Skeletal muscle tissue (tissue), 4 donors: Measurements from ENCODE around the gene GAD1. TPM values are rescaled to one million over a fixed set of nuclear protein-coding genes. Genes with fewer than 3 reads are reported as not detected.

ENCODE experiments used
- H3K27ac ChIP-seq: one replicate; pipeline ENCODE4 v1.7.0; 2013; ENCODE audit warnings: mild to moderate bottlenecking, low read depth, low read length, inconsistent platforms
- H3K27me3 ChIP-seq, 3 donors: one replicate each; pipeline ENCODE4 v1.7.0; 2013; ENCODE audit warnings: low read length in 3 of 3; ENCODE audit not compliant: control insufficient read depth in 3 of 3, insufficient read depth in 3 of 3
- H3K36me3 ChIP-seq, 3 donors: one replicate each; pipeline ENCODE4 v1.7.0; 2013; ENCODE audit warnings: low read length in 3 of 3; ENCODE audit not compliant: control insufficient read depth in 3 of 3, insufficient read depth in 3 of 3
- H3K4me1 ChIP-seq, 3 donors: one replicate each; pipeline ENCODE4 v1.7.0; 2013; ENCODE audit warnings: low read length in 3 of 3, mild to moderate bottlenecking in 3 of 3; ENCODE audit not compliant: control insufficient read depth in 3 of 3, insufficient read depth in 3 of 3
- H3K4me3 ChIP-seq, 3 donors: one replicate each; pipeline ENCODE4 v1.7.0; 2013; ENCODE audit warnings: low read length in 3 of 3
- H3K9ac ChIP-seq, 3 donors: one replicate each; pipeline ENCODE4 v1.7.0; 2013; ENCODE audit warnings: low read length in 3 of 3, mild to moderate bottlenecking in 3 of 3, moderate library complexity in 2 of 3, low read depth in 1 of 3
- H3K9me3 ChIP-seq, 3 donors: one replicate each; pipeline ENCODE4 v1.7.0; 2013; ENCODE audit warnings: low read length in 3 of 3; ENCODE audit not compliant: control insufficient read depth in 3 of 3
- total RNA-seq: library from RNA; depleted of rRNA; stranded (reverse); fragments of >200 nt; gene quantifications from one replicate; pipeline ENCODE4 v1.2.3, GENCODE V29; 2014
- donor health status: Osteomylitis.

Gene GAD1
- 0.52 TPM for total RNA-seq

- H3K9ac ChIP-seq: peak within 1 kb of the TSS in 2 of 3 donors; percentile 39 to 45
- H3K4me1 ChIP-seq: peaks cover 48 to 61% (median 60%) of the 10 kb centered on the region in 3 donors
Observed at GRCh38 chr2:170816504-170817092, at the start of gene GAD1. GAD1 (plus strand) TSS chr2:170816887; CDS start chr2:170818592, 1,705 bp downstream.

GRCh38 chr2:170770008-170770605 lies 46.6 kb upstream of the GAD1 start, which contains the start of gene ERICH2:
ERICH2 (plus strand) TSS chr2:170770378; CDS start chr2:170770682, 304 bp downstream.
- no peaks in the 10 kb centered on the region for H3K9me3 ChIP-seq
- peak within 1 kb of the TSS; percentile 70 to 72 (median 71) for H3K9ac ChIP-seq
- H3K27ac ChIP-seq: no peak within 1 kb of the TSS
- no peaks in the 10 kb centered on the region for H3K27me3 ChIP-seq
- H3K4me1 ChIP-seq: peaks cover 5 to 12% (median 8%) of the 10 kb centered on the region in 3 donors
- H3K4me3 ChIP-seq: peak within 1 kb of the TSS; percentile 75 to 79 (median 78)
- H3K36me3 ChIP-seq: no peaks in the 10 kb centered on the region

More at GRCh38 chr2:170816504-170817092, at the start of gene GAD1:
- peak within 1 kb of the TSS; percentile 48 to 67 (median 67) for H3K4me3 ChIP-seq
- no peaks in the 10 kb centered on the region for H3K36me3 ChIP-seq
- no peaks in the 10 kb centered on the region for H3K9me3 ChIP-seq
- no peak within 1 kb of the TSS for H3K27ac ChIP-seq
- H3K27me3 ChIP-seq: peaks cover 81 to 87% (median 85%) of the 10 kb centered on the region in 3 donors

GRCh38 chr2:170770606-170771420 lies 45.9 kb upstream of the GAD1 start:
- no peaks in the 10 kb centered on the region for H3K36me3 ChIP-seq
- peak overlapping the region; percentile 75 to 79 (median 78) for H3K4me3 ChIP-seq
- H3K9me3 ChIP-seq: no peaks in the 10 kb centered on the region
- H3K4me1 ChIP-seq: peaks cover 5 to 12% (median 8%) of the 10 kb centered on the region in 3 donors
- H3K9ac ChIP-seq: peak overlapping the region; percentile 70 to 72 (median 71)
- H3K27ac ChIP-seq: no peak overlapping the region
- no peaks in the 10 kb centered on the region for H3K27me3 ChIP-seq

- H3K9ac ChIP-seq: peak overlapping the region; percentile 57 to 72 (median 71)
Observed at GRCh38 chr2:170771421-170771937, 45.2 kb upstream of the GAD1 start.

GRCh38 chr2:170772295-170772694 lies 44.4 kb upstream of the GAD1 start:
- no peaks in the 10 kb centered on the region for H3K36me3 ChIP-seq
- no peaks in the 10 kb centered on the region for H3K9me3 ChIP-seq
- H3K4me3 ChIP-seq: no peak overlapping the region
- no peaks in the 10 kb centered on the region for H3K27me3 ChIP-seq
- H3K27ac ChIP-seq: no peak overlapping the region
- no peak overlapping the region for H3K9ac ChIP-seq
- peaks cover 5 to 12% (median 8%) of the 10 kb centered on the region in 3 donors for H3K4me1 ChIP-seq

More at GRCh38 chr2:170771421-170771937, 45.2 kb upstream of the GAD1 start:
- no peaks in the 10 kb centered on the region for H3K27me3 ChIP-seq
- H3K36me3 ChIP-seq: no peaks in the 10 kb centered on the region
- H3K4me3 ChIP-seq: peak overlapping the region; percentile 59 to 77 (median 75)
- no peak overlapping the region for H3K27ac ChIP-seq
- peaks cover 5 to 12% (median 8%) of the 10 kb centered on the region in 3 donors for H3K4me1 ChIP-seq
- H3K9me3 ChIP-seq: no peaks in the 10 kb centered on the region

DNA sequence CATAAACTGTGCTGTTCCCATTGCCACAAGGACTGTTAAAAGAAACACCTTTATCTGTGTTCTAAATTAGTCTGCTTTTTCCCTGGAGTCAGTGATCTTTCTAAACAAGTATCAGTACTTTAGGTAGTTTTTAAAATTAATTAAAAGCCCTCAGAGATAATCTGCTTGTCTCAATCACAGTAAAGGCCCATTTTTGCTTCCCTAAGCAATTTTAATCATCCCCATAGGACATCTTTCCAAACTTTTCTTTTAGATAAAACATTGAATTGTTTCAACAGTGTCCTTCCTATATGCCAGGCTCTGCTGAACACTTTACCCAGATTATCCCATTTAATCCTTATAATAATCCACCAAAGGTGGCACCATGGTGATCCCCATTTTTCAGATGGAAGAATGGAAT lies 42.6 kb upstream of the GAD1 start:
- no peaks in the 10 kb centered on the region for H3K9me3 ChIP-seq
- no peaks in the 10 kb centered on the region for H3K27me3 ChIP-seq
- H3K27ac ChIP-seq: no peak overlapping the region
- H3K4me1 ChIP-seq: peaks cover 5 to 12% (median 8%) of the 10 kb centered on the region in 3 donors
- H3K4me3 ChIP-seq: no peak overlapping the region
- no peaks in the 10 kb centered on the region for H3K36me3 ChIP-seq
- H3K9ac ChIP-seq: no peak overlapping the region

GRCh38 chr2:170778900-170779299 lies 37.8 kb upstream of the GAD1 start:
- Histone ChIP-seq H3K9me3 (no peaks in the 10 kb centered on the region), H3K9ac (no peak overlapping the region), H3K27ac (no peak overlapping the region), H3K36me3 (no peaks in the 10 kb centered on the region), H3K4me3 (no peak overlapping the region), H3K4me1 (no peaks in the 10 kb centered on the region), H3K27me3 (no peaks in the 10 kb centered on the region)

DNA sequence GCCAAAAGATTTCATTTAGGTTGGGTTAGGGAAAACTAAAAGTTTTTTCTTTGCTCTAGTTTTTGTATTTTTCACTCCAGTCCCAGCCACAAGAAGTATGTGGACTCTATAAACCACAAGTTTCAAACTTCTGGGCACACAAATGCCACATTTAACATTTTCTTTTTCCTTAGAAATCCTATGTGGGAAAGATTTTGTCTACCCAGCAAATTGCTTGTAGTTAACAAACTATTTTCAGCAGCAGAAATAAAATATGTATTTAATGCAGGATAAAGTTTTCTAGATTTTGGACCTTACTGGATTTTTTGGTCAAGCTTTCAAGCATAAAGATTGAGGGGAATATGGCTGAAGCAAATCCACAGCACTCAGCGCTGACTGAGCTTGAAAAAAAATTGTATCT lies 37.4 kb upstream of the GAD1 start:
- no peaks in the 10 kb centered on the region for H3K36me3 ChIP-seq
- H3K27me3 ChIP-seq: no peaks in the 10 kb centered on the region
- no peak overlapping the region for H3K9ac ChIP-seq
- H3K4me1 ChIP-seq: no peaks in the 10 kb centered on the region
- no peaks in the 10 kb centered on the region for H3K9me3 ChIP-seq
- no peak overlapping the region for H3K27ac ChIP-seq
- H3K4me3 ChIP-seq: no peak overlapping the region

DNA sequence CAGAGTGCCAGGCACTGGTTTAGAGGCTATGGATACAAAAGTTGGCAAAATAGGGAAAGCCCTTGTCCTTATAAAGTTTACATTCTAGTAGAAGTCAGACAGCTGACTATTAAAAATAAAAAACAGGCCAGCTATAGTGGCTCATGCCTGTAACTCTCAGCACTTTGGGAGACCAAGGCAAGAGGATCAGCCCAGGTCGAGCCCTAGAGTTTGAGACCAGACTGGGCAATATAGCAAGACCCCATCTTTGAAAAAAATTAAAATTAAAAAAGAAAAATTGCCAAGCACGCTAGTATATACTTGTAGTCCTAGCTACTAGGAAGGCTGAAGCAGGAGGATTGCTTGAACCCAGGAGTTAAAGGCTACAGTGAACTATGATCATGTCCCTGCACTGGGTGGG lies 34.0 kb upstream of the GAD1 start:
- H3K27me3 ChIP-seq: no peaks in the 10 kb centered on the region

More for the DNA sequence above, 34.0 kb upstream of the GAD1 start:
- no peak overlapping the region for H3K4me3 ChIP-seq
- no peak overlapping the region for H3K27ac ChIP-seq
- H3K4me1 ChIP-seq: no peaks in the 10 kb centered on the region
- no peak overlapping the region for H3K9ac ChIP-seq
- no peaks in the 10 kb centered on the region for H3K9me3 ChIP-seq
- no peaks in the 10 kb centered on the region for H3K36me3 ChIP-seq
